ENCODE measurements around the gene CNTN4. TPM values are rescaled to one million over a fixed set of nuclear protein-coding genes. Genes with fewer than 3 reads are reported as not detected.

Gene CNTN4
- total RNA-seq, 1 experiment from 2014 or later: 1.6 TPM

- H3K9me3 ChIP-seq (ENCODE audit: control insufficient read depth, low read depth, low read length): no peaks in the 10 kb centered on the region
- no peak overlapping the region for H2AK5ac ChIP-seq (ENCODE audit: insufficient read length, low read length)
- H3K4me3 Mint-ChIP-seq: no peak overlapping the region
- no peaks in the 10 kb centered on the region for H3K27me3 ChIP-seq (ENCODE audit: insufficient read depth, low read length)
- no peaks in the 10 kb centered on the region for H3K36me3 Mint-ChIP-seq (ENCODE audit: insufficient read depth in 1 of 3, low read depth in 3 of 3)
- H3K9ac ChIP-seq (ENCODE audit: extremely low read depth, insufficient read length, low read length): no peak overlapping the region
- no peak overlapping the region for H3T11ph ChIP-seq (ENCODE audit: low read length)
- H3K56ac ChIP-seq (ENCODE audit: insufficient read length, low read depth, low read length): no peak overlapping the region
- no peak overlapping the region for H2BK15ac ChIP-seq (ENCODE audit: low read depth, low read length)
- H3K18ac ChIP-seq (ENCODE audit: insufficient read length, low read depth, low read length): no peak overlapping the region
- no peaks in the 10 kb centered on the region for H3K23me2 ChIP-seq (ENCODE audit: insufficient read length, low read depth, low read length, poor library complexity, severe bottlenecking)
- no peak overlapping the region for H3K14ac ChIP-seq (ENCODE audit: insufficient read depth, low read length)
- H3K4me2 ChIP-seq (ENCODE audit: insufficient read depth, insufficient read length, low read length): no peak overlapping the region
- no peak overlapping the region for H3K23ac ChIP-seq (ENCODE audit: insufficient read length, low read depth, low read length)
- peaks cover 6 to 8% of the 10 kb centered on the region in 2 experiments for H3K4me1 Mint-ChIP-seq
- H3K27ac Mint-ChIP-seq: no peak overlapping the region
- no peak for TF ChIP-seq CTCF (conservative IDR thresholded peaks at IDR 0.05)
- H2BK5ac ChIP-seq (ENCODE audit: insufficient read length, low read length): no peak overlapping the region
- no peak overlapping the region for H4K5ac ChIP-seq (ENCODE audit: insufficient read length, low read depth, low read length)
- H3K4me1 ChIP-seq (ENCODE audit: insufficient read depth, low read length): no peaks in the 10 kb centered on the region
- no peak overlapping the region for H3K27ac ChIP-seq (ENCODE audit: insufficient read length, low read depth, low read length)
- no peak overlapping the region for H4K8ac ChIP-seq (replicated peaks; ENCODE audit: insufficient read length, low read depth, low read length)
- no peaks in the 10 kb centered on the region for H3K27me3 Mint-ChIP-seq (ENCODE audit: low read depth)
- DNase-seq: no peak
- no peak overlapping the region for H2AFZ ChIP-seq (ENCODE audit: low read length)
- H2BK120ac ChIP-seq (ENCODE audit: low read depth, low read length, poor library complexity, severe bottlenecking): no peak overlapping the region
- H3K4ac ChIP-seq (ENCODE audit: low read depth, low read length): no peak overlapping the region
- no peaks in the 10 kb centered on the region for H3K79me1 ChIP-seq (ENCODE audit: insufficient read depth, low read depth, low read length, poor library complexity, severe bottlenecking)
- no CpG with 5 or more reads among the region's 10 CpGs for WGBS (ENCODE audit: extremely low coverage, insufficient read length, low lambda C conversion rate)
- no peak overlapping the region for H4K91ac ChIP-seq (ENCODE audit: insufficient read length, low read depth, low read length)
- H4K20me1 ChIP-seq (ENCODE audit: control insufficient read depth, insufficient read depth, insufficient read length): no peaks in the 10 kb centered on the region
- no peaks in the 10 kb centered on the region for H3K79me2 ChIP-seq (ENCODE audit: insufficient read depth, low read length)
- no peaks in the 10 kb centered on the region for H3K9me3 Mint-ChIP-seq
- H2BK20ac ChIP-seq (ENCODE audit: low read depth, low read length, poor library complexity, severe bottlenecking): no peak overlapping the region
- no peak overlapping the region for H2BK12ac ChIP-seq (ENCODE audit: insufficient read length, low read depth, low read length)
Observed at GRCh38 chr3:2148561-2149340, 50.1 kb downstream of the CNTN4 start.

Measured in H9 (cell line).